Mammary epithelial cell (primary cell): ENCODE data around the gene KLHDC10.

ENCODE experiments used
- CTCF ChIP-seq, 2 donors: IDR thresholded peaks in 1 of 2; conservative IDR thresholded peaks in 1 of 2; 2 replicates each; pipeline ENCODE4 v1.5.1; 2011 to 2012; ENCODE audit warnings: inconsistent platforms in 2 of 2, low read length in 2 of 2, mild to moderate bottlenecking in 2 of 2, control low read depth in 1 of 2, low read depth in 1 of 2; ENCODE audit not compliant: insufficient read depth in 1 of 2; ENCODE audit errors: extremely low read depth in 1 of 2
- EZH2 ChIP-seq: IDR thresholded peaks from 2 replicates; pipeline ENCODE4 v1.6.1; 2012; ENCODE audit warnings: low read length, inconsistent platforms, borderline replicate concordance

- TF ChIP-seq CTCF (conservative IDR thresholded peaks at IDR 0.05 in 1 of 2, IDR thresholded peaks at IDR 0.05 in 1 of 2; ENCODE audit: extremely low read depth in 1 of 2, insufficient read depth in 1 of 2, low read depth in 1 of 2, low read length in 2 of 2) (no peak), EZH2 (no peak)
Observed at GRCh38 chr7:130118801-130119200, 48.5 kb downstream of the KLHDC10 start.
